ENCODE measurements around the gene C22orf39.

Gene C22orf39

DNA sequence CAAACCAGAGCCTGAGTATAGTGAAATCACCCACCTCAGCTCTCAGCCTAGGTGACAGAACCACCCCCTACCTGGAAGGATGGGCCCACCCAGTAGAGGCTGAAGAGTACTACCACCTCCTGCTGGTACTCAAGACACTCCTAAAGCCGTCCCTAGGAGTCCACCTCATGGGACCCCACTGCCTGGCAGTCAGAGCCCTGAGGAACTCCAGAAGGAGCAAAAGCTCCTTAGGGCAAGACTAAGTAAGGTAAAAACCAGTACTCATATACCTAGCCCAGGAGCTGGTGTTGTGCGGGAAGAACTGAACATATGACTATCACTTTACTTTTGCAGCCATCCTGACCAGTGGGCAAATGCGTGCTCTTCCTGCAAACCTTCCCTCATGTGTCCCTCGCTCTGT lies 52.2 kb downstream of the C22orf39 start:
- no peak overlapping the region for H3K4me3 ChIP-seq (ENCODE audit: low read length)
- H3K9me2 ChIP-seq (replicated peaks; ENCODE audit: control insufficient read depth, low read length): no peaks in the 10 kb centered on the region
- H3K79me2 ChIP-seq (ENCODE audit: control insufficient read depth, low read length): no peaks in the 10 kb centered on the region
- peaks cover 84% of the 10 kb centered on the region for H3K36me3 ChIP-seq (ENCODE audit: control insufficient read depth, low read length)
- no peak overlapping the region for H3K27ac ChIP-seq (ENCODE audit: low read depth, low read length)
- no peaks in the 10 kb centered on the region for H4K20me1 ChIP-seq (ENCODE audit: control insufficient read depth, insufficient read depth, low read depth, low read length)
- H3K4me1 ChIP-seq (ENCODE audit: control insufficient read depth, low read length): no peaks in the 10 kb centered on the region
- no peaks in the 10 kb centered on the region for H3K27me3 ChIP-seq (ENCODE audit: control insufficient read depth, low read length)
- no peak overlapping the region for H3K4me2 ChIP-seq (ENCODE audit: low read length)
- TF ChIP-seq EZH2phosphoT487 (IDR thresholded peaks at IDR 0.05; ENCODE audit: borderline replicate concordance, low read length) (no peak), CTCF (IDR thresholded peaks at IDR 0.05; ENCODE audit: low read depth, low read length, poor library complexity, severe bottlenecking) (no peak)
- H3K9me3 ChIP-seq (ENCODE audit: control insufficient read depth, insufficient read depth, low read length): no peaks in the 10 kb centered on the region
- H3F3A ChIP-seq (ENCODE audit: control insufficient read depth, insufficient read depth): no peaks in the 10 kb centered on the region

- Histone ChIP-seq H3K36me3 (ENCODE audit: control insufficient read depth, low read length) (peaks cover 86% of the 10 kb centered on the region), H3K27me3 (ENCODE audit: control insufficient read depth, low read length) (no peaks in the 10 kb centered on the region), H3K9me2 (replicated peaks; ENCODE audit: control insufficient read depth, low read length) (no peaks in the 10 kb centered on the region), H3K4me1 (ENCODE audit: control insufficient read depth, low read length) (no peaks in the 10 kb centered on the region), H3K4me3 (ENCODE audit: low read length) (no peak overlapping the region), H3K9me3 (ENCODE audit: control insufficient read depth, insufficient read depth, low read length) (no peaks in the 10 kb centered on the region), H3F3A (ENCODE audit: control insufficient read depth, insufficient read depth) (no peaks in the 10 kb centered on the region), H3K79me2 (ENCODE audit: control insufficient read depth, low read length) (no peaks in the 10 kb centered on the region), H4K20me1 (ENCODE audit: control insufficient read depth, insufficient read depth, low read depth, low read length) (no peaks in the 10 kb centered on the region), H3K27ac (ENCODE audit: low read depth, low read length) (no peak overlapping the region), H3K4me2 (ENCODE audit: low read length) (no peak overlapping the region)
- no peak for TF ChIP-seq EZH2phosphoT487 (IDR thresholded peaks at IDR 0.05; ENCODE audit: borderline replicate concordance, low read length)
- no peak for TF ChIP-seq CTCF (IDR thresholded peaks at IDR 0.05; ENCODE audit: low read depth, low read length, poor library complexity, severe bottlenecking)
Measured at GRCh38 chr22:19394274-19395050, 53.0 kb downstream of the C22orf39 start.

GRCh38 chr22:19393704-19394103 lies 53.8 kb downstream of the C22orf39 start:
- H3K27me3 ChIP-seq (ENCODE audit: control insufficient read depth, low read length): no peaks in the 10 kb centered on the region
- no peak overlapping the region for H3K4me2 ChIP-seq (ENCODE audit: low read length)
- no peaks in the 10 kb centered on the region for H3K9me3 ChIP-seq (ENCODE audit: control insufficient read depth, insufficient read depth, low read length)
- no peaks in the 10 kb centered on the region for H3K79me2 ChIP-seq (ENCODE audit: control insufficient read depth, low read length)
- no peak overlapping the region for H3K27ac ChIP-seq (ENCODE audit: low read depth, low read length)
- no peaks in the 10 kb centered on the region for H3K9me2 ChIP-seq (replicated peaks; ENCODE audit: control insufficient read depth, low read length)
- no peaks in the 10 kb centered on the region for H3F3A ChIP-seq (ENCODE audit: control insufficient read depth, insufficient read depth)
- peaks cover 87% of the 10 kb centered on the region for H3K36me3 ChIP-seq (ENCODE audit: control insufficient read depth, low read length)
- H3K4me3 ChIP-seq (ENCODE audit: low read length): no peak overlapping the region
- H4K20me1 ChIP-seq (ENCODE audit: control insufficient read depth, insufficient read depth, low read depth, low read length): no peaks in the 10 kb centered on the region
- no peak for TF ChIP-seq EZH2phosphoT487 (IDR thresholded peaks at IDR 0.05; ENCODE audit: borderline replicate concordance, low read length)
- TF ChIP-seq CTCF (IDR thresholded peaks at IDR 0.05; ENCODE audit: low read depth, low read length, poor library complexity, severe bottlenecking): no peak
- no peaks in the 10 kb centered on the region for H3K4me1 ChIP-seq (ENCODE audit: control insufficient read depth, low read length)
